ENCODE results near the gene AADACL3.

Gene AADACL3

DNA sequence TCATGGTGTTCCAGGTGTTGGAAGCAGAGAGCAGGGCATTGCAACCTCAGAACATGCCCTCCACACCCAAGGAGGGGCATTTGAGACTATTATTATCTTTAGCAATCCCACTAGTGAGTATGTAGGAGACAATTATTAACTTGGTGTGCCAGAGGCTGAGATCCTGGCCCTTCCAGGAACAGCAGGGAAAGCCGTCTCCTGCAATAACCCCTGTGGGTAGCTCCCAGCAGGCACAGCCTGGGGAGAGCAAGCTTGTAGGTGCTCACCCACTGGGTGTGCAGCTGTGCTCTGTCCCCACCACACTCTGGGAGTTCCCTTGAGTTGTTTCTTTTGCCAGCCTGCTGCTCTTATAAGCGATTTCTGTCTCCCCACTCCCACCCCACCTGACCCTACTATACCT, 40.4 kb downstream of the AADACL3 start:
- Histone ChIP-seq H3K9ac (ENCODE audit: low read length) (no peak overlapping the region), H3K36me3 (ENCODE audit: control insufficient read depth, insufficient read depth, low read length) (no peaks in the 10 kb centered on the region), H3K27me3 (ENCODE audit: control insufficient read depth, insufficient read depth, low read length) (no peaks in the 10 kb centered on the region), H3K4me3 (ENCODE audit: low read length) (no peak overlapping the region), H3K4me1 (ENCODE audit: control insufficient read depth, insufficient read depth, low read length) (no peaks in the 10 kb centered on the region), H3K9me3 (ENCODE audit: control insufficient read depth, low read length) (no peaks in the 10 kb centered on the region)

GRCh38 chr1:12756768-12757413, 41.0 kb downstream of the AADACL3 start:
- Histone ChIP-seq H3K36me3 (ENCODE audit: control insufficient read depth, insufficient read depth, low read length) (no peaks in the 10 kb centered on the region), H3K9me3 (ENCODE audit: control insufficient read depth, low read length) (no peaks in the 10 kb centered on the region), H3K27me3 (ENCODE audit: control insufficient read depth, insufficient read depth, low read length) (no peaks in the 10 kb centered on the region), H3K9ac (ENCODE audit: low read length) (no peak overlapping the region), H3K4me1 (ENCODE audit: control insufficient read depth, insufficient read depth, low read length) (no peaks in the 10 kb centered on the region), H3K4me3 (ENCODE audit: low read length) (no peak overlapping the region)

- H3K27me3 ChIP-seq (ENCODE audit: control insufficient read depth, insufficient read depth, low read length) = no peaks in the 10 kb centered on the region
- H3K4me1 ChIP-seq (ENCODE audit: control insufficient read depth, insufficient read depth, low read length) = no peaks in the 10 kb centered on the region
- no peak overlapping the region for H3K4me3 ChIP-seq (ENCODE audit: low read length)
- no peak overlapping the region for H3K9ac ChIP-seq (ENCODE audit: low read length)
- H3K36me3 ChIP-seq (ENCODE audit: control insufficient read depth, insufficient read depth, low read length) = no peaks in the 10 kb centered on the region
- H3K9me3 ChIP-seq (ENCODE audit: control insufficient read depth, low read length) = no peaks in the 10 kb centered on the region
Observed at GRCh38 chr1:12757836-12758235, 41.9 kb downstream of the AADACL3 start.

DNA sequence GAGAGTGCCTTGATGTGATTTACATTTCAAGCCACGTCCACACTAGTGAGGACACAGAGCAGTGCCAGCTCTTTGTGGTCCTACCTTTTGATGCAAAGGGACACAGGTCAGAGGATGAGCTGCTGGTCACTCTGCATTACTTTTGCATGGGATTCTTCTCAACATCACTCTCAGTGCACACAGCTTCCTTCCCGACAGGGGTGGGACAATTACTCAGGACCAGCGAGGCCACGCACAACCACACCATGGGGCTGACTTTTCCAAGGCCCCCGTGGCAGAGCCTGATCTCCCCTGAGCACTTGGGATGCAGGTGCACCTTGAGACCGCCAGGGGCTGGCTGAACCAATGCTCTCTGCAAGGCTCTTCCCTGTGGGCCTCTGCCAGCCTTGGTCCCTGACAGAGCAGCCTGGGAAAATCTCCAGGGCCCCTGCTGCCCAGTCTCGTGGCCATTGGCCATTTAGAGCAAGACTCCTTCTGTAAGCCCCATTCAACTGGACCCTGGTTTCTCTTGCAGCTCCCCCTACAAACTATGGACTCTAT, 44.4 kb downstream of the AADACL3 start:
- H3K27me3 ChIP-seq (ENCODE audit: control insufficient read depth, insufficient read depth, low read length) = no peaks in the 10 kb centered on the region
- no peaks in the 10 kb centered on the region for H3K36me3 ChIP-seq (ENCODE audit: control insufficient read depth, insufficient read depth, low read length)
- no peaks in the 10 kb centered on the region for H3K4me1 ChIP-seq (ENCODE audit: control insufficient read depth, insufficient read depth, low read length)
- H3K9ac ChIP-seq (ENCODE audit: low read length) = no peak overlapping the region
- no peaks in the 10 kb centered on the region for H3K9me3 ChIP-seq (ENCODE audit: control insufficient read depth, low read length)
- no peak overlapping the region for H3K4me3 ChIP-seq (ENCODE audit: low read length)

- Histone ChIP-seq H3K27me3 (ENCODE audit: control insufficient read depth, insufficient read depth, low read length) (no peaks in the 10 kb centered on the region), H3K4me1 (ENCODE audit: control insufficient read depth, insufficient read depth, low read length) (no peaks in the 10 kb centered on the region), H3K9me3 (ENCODE audit: control insufficient read depth, low read length) (no peaks in the 10 kb centered on the region), H3K4me3 (ENCODE audit: low read length) (no peak overlapping the region), H3K9ac (ENCODE audit: low read length) (no peak overlapping the region), H3K36me3 (ENCODE audit: control insufficient read depth, insufficient read depth, low read length) (no peaks in the 10 kb centered on the region)
Observed at GRCh38 chr1:12761781-12762180, 45.9 kb downstream of the AADACL3 start.

DNA sequence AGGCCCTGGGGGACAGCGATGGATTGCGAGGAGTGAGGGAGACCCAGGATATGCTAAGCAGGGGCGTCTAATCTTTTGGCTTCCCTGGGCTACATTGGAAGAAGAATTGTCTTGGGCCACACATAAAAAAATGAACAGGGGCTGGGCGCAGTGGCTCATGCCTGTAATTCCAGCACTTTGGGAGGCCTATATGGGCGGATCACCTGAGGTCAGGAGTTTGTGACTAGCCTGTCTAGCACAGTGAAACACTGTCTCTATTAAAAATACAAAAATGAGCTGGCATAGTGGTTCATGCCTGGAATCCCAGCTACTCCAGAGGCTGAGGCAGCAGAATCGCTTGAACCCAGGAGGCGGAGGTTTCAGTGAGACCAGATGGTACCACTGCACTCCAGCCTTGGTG, 46.9 kb downstream of the AADACL3 start:
- Histone ChIP-seq H3K36me3 (ENCODE audit: control insufficient read depth, insufficient read depth, low read length) (no peaks in the 10 kb centered on the region), H3K4me1 (ENCODE audit: control insufficient read depth, insufficient read depth, low read length) (no peaks in the 10 kb centered on the region), H3K4me3 (ENCODE audit: low read length) (no peak overlapping the region), H3K9ac (ENCODE audit: low read length) (no peak overlapping the region), H3K9me3 (ENCODE audit: control insufficient read depth, low read length) (no peaks in the 10 kb centered on the region), H3K27me3 (ENCODE audit: control insufficient read depth, insufficient read depth, low read length) (no peaks in the 10 kb centered on the region)

DNA sequence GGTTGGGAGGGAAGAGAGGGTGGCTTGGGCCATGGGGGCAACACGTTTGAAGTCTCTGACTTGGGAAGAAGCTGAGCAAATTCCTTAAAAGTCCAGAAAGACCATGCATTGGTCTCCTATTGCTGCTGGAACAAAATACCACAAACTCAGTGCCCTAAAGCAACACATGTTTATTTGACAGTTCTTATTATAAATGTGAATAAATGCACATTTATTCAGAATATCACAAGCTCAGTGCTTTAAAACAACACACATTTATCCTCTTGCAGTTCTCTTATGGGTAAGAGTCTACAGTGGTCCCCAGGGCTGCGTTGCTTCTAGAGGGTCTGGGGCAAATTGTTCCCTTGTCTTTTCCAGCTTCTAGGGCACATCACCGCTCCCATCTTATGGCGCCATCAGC, 47.6 kb downstream of the AADACL3 start:
- Histone ChIP-seq H3K4me3 (ENCODE audit: low read length) (no peak overlapping the region), H3K4me1 (ENCODE audit: control insufficient read depth, insufficient read depth, low read length) (no peaks in the 10 kb centered on the region), H3K9me3 (ENCODE audit: control insufficient read depth, low read length) (no peaks in the 10 kb centered on the region), H3K27me3 (ENCODE audit: control insufficient read depth, insufficient read depth, low read length) (no peaks in the 10 kb centered on the region), H3K36me3 (ENCODE audit: control insufficient read depth, insufficient read depth, low read length) (no peaks in the 10 kb centered on the region), H3K9ac (ENCODE audit: low read length) (no peak overlapping the region)

DNA sequence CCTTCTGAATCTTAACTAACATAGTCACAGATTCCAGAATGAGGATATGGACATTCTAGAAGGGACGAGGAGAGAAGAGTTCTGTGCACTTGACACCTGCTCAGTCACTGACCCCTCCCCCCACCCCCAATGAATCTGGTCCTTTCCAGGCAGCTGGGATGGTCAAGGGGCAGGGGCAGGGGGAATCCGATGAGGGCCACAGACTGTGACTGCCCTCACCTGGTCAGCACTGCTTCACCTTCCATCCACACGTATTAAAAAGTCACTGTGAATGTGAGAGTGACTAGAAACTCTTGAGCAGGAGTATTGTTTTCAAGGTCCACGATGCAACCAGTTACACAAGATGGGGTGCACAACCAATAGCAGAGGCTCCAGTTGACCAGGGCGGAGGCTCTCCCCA, 48.1 kb downstream of the AADACL3 start:
- no peaks in the 10 kb centered on the region for H3K9me3 ChIP-seq (ENCODE audit: control insufficient read depth, low read length)
- no peaks in the 10 kb centered on the region for H3K36me3 ChIP-seq (ENCODE audit: control insufficient read depth, insufficient read depth, low read length)
- no peaks in the 10 kb centered on the region for H3K27me3 ChIP-seq (ENCODE audit: control insufficient read depth, insufficient read depth, low read length)
- no peak overlapping the region for H3K4me3 ChIP-seq (ENCODE audit: low read length)
- H3K4me1 ChIP-seq (ENCODE audit: control insufficient read depth, insufficient read depth, low read length) = no peaks in the 10 kb centered on the region
- no peak overlapping the region for H3K9ac ChIP-seq (ENCODE audit: low read length)

- no peaks in the 10 kb centered on the region for H3K27me3 ChIP-seq (ENCODE audit: control insufficient read depth, insufficient read depth, low read length)
- no peak overlapping the region for H3K9ac ChIP-seq (ENCODE audit: low read length)
- no peaks in the 10 kb centered on the region for H3K9me3 ChIP-seq (ENCODE audit: control insufficient read depth, low read length)
- H3K36me3 ChIP-seq (ENCODE audit: control insufficient read depth, insufficient read depth, low read length) = no peaks in the 10 kb centered on the region
- H3K4me1 ChIP-seq (ENCODE audit: control insufficient read depth, insufficient read depth, low read length) = no peaks in the 10 kb centered on the region
- H3K4me3 ChIP-seq (ENCODE audit: low read length) = no peak overlapping the region
Observed at GRCh38 chr1:12769031-12769430, 53.1 kb downstream of the AADACL3 start.

- Histone ChIP-seq H3K4me3 (ENCODE audit: low read length) (no peak overlapping the region), H3K9me3 (ENCODE audit: control insufficient read depth, low read length) (no peaks in the 10 kb centered on the region), H3K9ac (ENCODE audit: low read length) (no peak overlapping the region), H3K36me3 (ENCODE audit: control insufficient read depth, insufficient read depth, low read length) (no peaks in the 10 kb centered on the region), H3K4me1 (ENCODE audit: control insufficient read depth, insufficient read depth, low read length) (no peaks in the 10 kb centered on the region), H3K27me3 (ENCODE audit: control insufficient read depth, insufficient read depth, low read length) (no peaks in the 10 kb centered on the region)
Observed at GRCh38 chr1:12769976-12770505, 54.1 kb downstream of the AADACL3 start.

- Histone ChIP-seq H3K4me3 (ENCODE audit: low read length) (no peak overlapping the region), H3K9ac (ENCODE audit: low read length) (no peak overlapping the region), H3K36me3 (ENCODE audit: control insufficient read depth, insufficient read depth, low read length) (no peaks in the 10 kb centered on the region), H3K9me3 (ENCODE audit: control insufficient read depth, low read length) (no peaks in the 10 kb centered on the region), H3K4me1 (ENCODE audit: control insufficient read depth, insufficient read depth, low read length) (no peaks in the 10 kb centered on the region), H3K27me3 (ENCODE audit: control insufficient read depth, insufficient read depth, low read length) (no peaks in the 10 kb centered on the region)
Observed at GRCh38 chr1:12770620-12771019, 54.7 kb downstream of the AADACL3 start.

DNA sequence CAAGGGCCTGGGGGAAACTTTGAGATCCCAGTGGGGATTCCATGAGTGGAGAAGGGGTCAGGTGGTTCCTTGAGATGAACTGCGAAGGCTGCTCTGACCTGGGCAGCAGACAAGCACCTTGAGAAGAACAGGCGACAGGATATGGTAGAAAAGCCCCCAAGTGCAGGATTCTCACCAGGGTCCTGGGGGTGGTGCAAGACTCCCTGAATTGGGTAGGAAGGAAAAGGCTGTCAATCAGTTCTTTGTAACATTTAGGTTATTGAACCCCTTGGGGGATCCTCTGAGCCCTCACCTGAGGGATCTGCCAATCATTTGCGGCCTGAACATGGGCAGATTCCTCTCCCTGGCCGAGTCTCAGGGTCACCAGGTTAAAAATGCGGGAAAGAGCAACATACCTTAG, 55.3 kb downstream of the AADACL3 start:
- no peak overlapping the region for H3K9ac ChIP-seq (ENCODE audit: low read length)
- no peaks in the 10 kb centered on the region for H3K36me3 ChIP-seq (ENCODE audit: control insufficient read depth, insufficient read depth, low read length)
- no peaks in the 10 kb centered on the region for H3K9me3 ChIP-seq (ENCODE audit: control insufficient read depth, low read length)
- no peaks in the 10 kb centered on the region for H3K4me1 ChIP-seq (ENCODE audit: control insufficient read depth, insufficient read depth, low read length)
- H3K27me3 ChIP-seq (ENCODE audit: control insufficient read depth, insufficient read depth, low read length) = no peaks in the 10 kb centered on the region
- no peak overlapping the region for H3K4me3 ChIP-seq (ENCODE audit: low read length)
